Pulmonary artery endothelial cell (primary cell): ENCODE results near the gene TTC34. TPM values are rescaled to one million over a fixed set of nuclear protein-coding genes. Genes with fewer than 3 reads are reported as not detected.

ENCODE experiments used
- DNase-seq: peaks from one replicate; pipeline ENCODE4 v3.0.0-alpha.2; 2011; ENCODE audit warnings: low read depth, low spot score
- total RNA-seq: library from RNA; depleted of rRNA; stranded (reverse); fragments of >200 nt; gene quantifications from 2 replicates; pipeline ENCODE4 v1.2.3, GENCODE V29; 2014

Gene TTC34
- total RNA-seq, 1 donor from 2014 or later, result 0.07 TPM

DNA sequence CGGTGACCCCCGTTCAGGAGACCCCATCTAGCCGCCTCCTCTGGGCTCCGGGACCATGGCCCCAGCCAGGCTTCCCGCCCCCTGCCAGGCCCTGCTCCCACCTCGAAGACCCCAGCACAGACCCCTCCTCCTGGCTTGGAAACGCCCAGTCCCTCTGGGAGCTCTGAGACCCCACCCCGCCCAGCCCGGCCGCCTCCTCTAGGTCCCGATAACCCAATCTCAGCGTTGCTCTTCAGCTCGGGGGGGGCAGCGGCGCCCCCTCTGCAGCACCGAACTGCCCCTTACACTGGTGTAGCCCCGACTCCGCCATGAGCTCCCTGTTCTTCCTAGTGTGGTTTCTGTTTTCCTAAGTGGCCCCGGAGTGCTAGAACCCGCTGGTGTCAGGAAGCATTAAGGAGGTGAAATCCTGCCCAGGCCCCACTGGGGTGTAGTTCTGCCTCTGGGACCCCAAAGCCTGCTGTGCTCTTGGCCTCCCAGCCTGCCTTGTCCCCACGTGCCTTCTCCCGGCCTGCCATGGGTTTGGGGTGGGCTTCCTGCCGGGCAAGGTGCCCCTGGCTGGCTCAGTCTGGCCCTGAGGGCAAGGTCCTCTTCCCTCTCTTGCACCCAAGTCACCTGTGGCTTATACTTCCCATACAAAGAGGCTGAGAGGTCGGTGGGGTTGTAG, 157.9 kb downstream of the TTC34 start:
- no peak for DNase-seq

DNA sequence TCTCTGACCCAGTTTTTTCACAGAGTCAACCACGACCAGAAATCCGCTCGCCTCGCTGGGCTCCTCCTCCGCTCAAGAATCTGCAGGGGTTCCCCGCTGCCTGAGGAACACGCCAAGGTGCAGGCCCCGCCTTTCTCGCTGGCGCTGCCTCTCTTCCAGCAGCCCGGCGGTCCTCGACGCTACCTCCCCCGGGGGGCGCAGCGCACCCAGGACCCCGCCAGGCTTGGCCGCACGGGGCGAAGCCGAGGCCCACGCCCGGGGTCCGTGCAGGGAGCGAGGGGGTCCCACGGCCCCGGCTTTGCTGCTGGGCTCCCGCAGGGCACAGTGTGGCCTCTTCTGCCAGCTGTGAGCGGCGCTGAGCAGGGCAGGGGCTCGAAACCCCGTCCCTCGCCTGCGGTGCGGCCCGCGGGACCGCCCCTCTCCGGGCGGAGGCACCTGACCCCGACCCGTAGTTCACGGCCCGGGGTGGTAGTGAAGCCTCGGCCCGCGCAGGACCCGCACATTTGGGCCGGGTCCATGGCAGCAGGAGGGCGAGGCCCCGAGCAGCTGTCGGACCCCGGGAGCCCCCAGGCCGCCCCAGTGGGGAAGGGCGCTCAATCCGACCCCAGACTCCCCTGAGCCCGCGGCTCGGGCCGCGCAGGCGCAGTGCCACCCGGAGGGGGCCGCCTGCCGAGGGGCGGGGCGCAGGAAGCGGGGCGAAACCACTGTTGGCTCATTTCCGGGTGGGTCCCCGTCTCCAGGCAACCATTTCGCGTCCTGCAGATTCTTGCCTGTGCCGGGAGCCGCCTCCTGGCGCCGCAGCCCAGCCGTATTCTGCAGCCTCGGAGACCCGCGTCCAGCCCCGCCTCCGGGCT, 158.7 kb downstream of the TTC34 start:
- peak; percentile 64 for DNase-seq

DNA sequence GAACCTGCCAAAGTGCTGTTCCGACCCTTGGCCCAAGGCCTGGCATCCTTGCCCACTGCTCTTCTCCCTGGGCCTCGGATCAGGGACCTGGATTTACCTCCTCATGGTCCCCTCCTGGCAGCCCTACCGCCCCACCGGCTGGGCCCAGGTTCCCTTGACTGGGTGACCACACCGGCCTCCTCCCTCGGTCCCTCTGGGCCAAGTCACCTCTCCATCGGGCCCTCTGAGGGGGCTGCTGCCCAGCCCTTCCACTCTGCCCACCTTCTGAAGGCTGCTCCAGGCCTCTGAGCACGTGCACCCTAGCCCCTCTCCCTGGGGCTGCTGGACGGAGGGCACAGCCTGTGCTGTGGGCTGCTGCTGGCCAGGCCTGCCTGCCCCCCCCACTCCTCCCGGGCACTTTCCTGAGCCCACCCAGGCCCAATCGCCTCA, 159.3 kb downstream of the TTC34 start:
- DNase-seq, result no peak

DNA sequence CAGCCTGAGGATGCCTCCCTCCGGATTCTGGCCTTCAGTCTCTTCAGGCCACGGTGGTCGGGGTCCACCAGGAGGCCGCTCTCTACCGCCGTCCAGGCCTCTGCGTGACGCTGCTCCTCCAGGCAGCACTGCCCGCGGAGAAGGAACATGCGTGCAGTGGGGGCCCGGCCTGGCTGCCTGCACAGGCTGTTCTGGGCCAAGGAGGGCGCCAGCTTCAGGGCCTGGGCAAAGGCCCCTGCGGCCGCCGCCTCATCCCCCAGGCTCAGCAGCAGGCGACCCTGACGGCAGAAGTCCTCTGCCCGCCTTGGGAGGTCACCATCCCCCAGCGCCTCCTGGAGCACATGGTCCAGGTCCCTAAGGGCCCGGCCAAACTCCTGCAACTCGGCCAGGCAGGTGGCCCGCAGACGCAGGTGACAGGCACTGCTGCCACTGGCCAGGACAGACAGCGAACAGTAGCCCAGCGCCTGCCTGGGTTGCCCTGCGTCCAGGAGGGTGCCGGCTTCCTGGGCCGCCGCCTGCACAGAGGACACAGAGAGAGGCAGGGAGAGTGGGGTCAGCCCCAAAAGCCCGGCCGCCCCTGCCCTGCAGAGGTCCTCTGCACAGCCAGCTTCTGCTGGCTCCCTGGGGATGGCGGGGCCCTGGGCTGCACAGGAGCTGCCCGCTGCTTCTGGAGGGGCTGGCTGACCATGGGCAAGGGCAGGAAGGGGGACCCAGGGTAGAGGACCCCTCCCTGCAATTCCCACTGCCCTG, 159.9 kb downstream of the TTC34 start:
- DNase-seq, result no peak

GRCh38 chr1:2640626-2641025, 160.9 kb downstream of the TTC34 start:
- no peak for DNase-seq

DNA sequence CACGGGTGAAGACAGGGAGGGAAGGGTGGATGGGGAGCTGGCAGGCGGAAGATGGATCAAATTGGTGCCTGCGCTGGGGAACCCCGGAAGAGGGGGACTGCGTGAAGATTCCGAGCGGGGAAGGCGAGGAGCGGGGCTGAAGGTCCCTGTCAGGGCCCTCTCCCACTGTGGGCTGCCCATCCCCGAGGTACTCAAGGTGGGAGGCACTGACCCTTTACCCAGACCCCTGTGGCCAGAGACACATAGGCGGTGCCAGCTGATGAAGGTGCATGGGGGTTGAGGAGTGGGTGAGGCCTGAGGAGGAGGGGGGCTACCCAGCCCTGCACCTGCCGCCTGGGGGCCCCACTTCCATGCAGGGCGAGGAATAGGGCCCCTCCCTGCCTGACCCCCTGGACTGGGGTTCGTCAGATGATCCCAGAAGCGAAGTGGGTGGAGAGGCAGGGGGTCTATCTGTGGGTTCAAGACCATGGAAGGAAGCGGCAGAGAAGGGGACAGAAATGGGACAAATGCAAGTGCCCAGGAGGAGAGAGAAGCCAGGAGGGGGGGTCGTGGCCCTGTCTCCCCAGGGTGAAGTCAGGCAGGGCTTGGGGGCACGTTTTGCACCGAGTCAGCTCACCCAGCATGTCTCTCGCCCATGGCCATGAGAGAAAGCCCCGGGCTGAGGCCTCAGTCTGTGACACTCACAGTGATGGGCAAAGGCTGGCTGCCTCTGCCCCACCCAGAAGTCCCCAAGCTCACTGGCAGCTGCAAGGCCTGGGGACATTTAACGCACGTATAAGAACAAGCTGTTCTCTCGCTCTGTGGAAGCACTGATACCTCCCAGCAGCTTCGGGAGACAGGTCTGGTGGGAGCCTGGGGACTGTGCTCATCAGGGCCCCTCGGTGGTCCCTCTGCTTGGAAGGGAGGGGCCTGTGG, 161.6 kb downstream of the TTC34 start:
- DNase-seq, result no peak

GRCh38 chr1:2639203-2639602, 162.3 kb downstream of the TTC34 start:
- DNase-seq, result no peak

GRCh38 chr1:2638466-2639115, 162.9 kb downstream of the TTC34 start:
- no peak for DNase-seq

- DNase-seq, result no peak
Measured at GRCh38 chr1:2637442-2638145, 163.9 kb downstream of the TTC34 start.

- DNase-seq, result no peak
Measured at GRCh38 chr1:2636733-2637132, 164.8 kb downstream of the TTC34 start.

- DNase-seq, result no peak
Measured at GRCh38 chr1:2635361-2636010, 166.0 kb downstream of the TTC34 start.

DNA sequence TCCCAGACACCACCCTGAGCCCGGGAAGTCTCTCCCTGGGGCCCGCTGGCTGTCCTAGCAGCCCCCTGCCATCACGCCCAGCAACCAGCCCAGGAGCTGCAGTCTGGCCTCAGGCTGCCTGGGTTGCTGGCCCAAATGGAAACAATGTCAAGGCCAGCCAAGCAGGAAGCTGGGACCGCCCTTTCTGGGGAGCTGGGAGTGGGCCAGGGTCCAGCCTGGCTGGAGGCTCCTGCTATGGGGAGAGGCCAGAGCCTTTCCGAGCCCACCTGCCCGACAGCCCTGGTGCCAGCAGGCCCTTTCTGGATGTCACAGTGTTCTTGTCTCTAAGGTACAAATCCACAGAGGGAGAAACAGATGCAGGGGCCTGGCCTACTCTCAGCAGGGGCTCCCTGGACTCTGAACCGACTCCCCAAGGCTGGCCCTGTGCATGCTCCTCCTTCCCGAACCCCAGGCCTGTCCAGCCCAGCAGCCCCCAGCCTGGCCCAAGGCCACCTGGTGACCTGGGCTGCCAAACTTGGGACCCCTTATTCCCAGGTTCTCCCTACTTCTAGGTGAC, 167.5 kb downstream of the TTC34 start:
- no peak for DNase-seq

GRCh38 chr1:2633366-2633935, 168.0 kb downstream of the TTC34 start:
- DNase-seq, result no peak

- no peak for DNase-seq
Measured at GRCh38 chr1:2632561-2633361, 168.7 kb downstream of the TTC34 start, which contains the start of gene MMEL1. TSS of gene MMEL1 (minus strand) at chr1:2633016. CDS start at chr1:2629484, 3,532 bp downstream.

DNA sequence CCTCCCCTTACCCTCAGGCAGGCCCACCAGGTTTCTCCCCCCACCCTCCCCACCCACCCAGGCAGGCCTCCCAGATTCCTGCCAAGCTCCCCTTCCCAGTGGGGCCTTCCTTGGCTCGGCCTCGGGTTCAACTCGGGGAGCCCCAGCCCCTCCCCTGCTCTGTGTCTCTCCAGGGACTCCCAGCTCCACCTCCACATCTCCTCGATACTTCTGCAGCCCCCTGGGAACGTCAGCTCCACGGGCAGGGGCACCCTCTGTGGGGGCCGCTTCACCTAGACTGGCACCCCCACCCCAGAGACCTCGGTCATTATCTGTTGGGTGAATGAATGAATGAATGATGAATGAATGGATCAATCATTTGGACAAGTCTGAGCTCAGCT, 169.5 kb downstream of the TTC34 start:
- DNase-seq, result no peak

GRCh38 chr1:2631136-2632050, 170.1 kb downstream of the TTC34 start:
- no peak for DNase-seq
